Measurements from ENCODE around the gene RGS3. TPM values are rescaled to one million over a fixed set of nuclear protein-coding genes. Genes with fewer than 3 reads are reported as not detected.
A peak's percentile ranks its signal among the peaks of the same experiment; 100 is the strongest.

RGS3 gene
- total and polyA plus RNA-seq, 7 donors: 26.9 to 50.7 (median 38.3) TPM

GRCh38 chr9:113562653-113563381 is 99.3 kb downstream of the RGS3 start:
- intact Hi-C loops (cut with DNase I): no loop called here
- TF ChIP-seq CTCF (IDR thresholded peaks at IDR 0.05) (no peak), POLR2A (IDR thresholded peaks at IDR 0.05) (no peak), EP300 (IDR thresholded peaks at IDR 0.05) (no peak), POLR2AphosphoS5 (IDR thresholded peaks at IDR 0.05) (no peak)
- Histone ChIP-seq H3K27me3 (no peaks in the 10 kb centered on the region), H3K4me1 (peaks cover 0 to 65% (median 57%) of the 10 kb centered on the region in 4 donors), H3K4me3 (no peak overlapping the region), H3K9me3 (no peaks in the 10 kb centered on the region), H3K27ac (peak overlapping the region in 3 of 4 donors; percentile 85 to 89 (median 87)), H3K36me3 (no peaks in the 10 kb centered on the region)
- DNase-seq: peak; percentile 52
- WGBS, 2 donors: 65 to 79% methylated on average over 2 of the region's 2 CpGs

DNA sequence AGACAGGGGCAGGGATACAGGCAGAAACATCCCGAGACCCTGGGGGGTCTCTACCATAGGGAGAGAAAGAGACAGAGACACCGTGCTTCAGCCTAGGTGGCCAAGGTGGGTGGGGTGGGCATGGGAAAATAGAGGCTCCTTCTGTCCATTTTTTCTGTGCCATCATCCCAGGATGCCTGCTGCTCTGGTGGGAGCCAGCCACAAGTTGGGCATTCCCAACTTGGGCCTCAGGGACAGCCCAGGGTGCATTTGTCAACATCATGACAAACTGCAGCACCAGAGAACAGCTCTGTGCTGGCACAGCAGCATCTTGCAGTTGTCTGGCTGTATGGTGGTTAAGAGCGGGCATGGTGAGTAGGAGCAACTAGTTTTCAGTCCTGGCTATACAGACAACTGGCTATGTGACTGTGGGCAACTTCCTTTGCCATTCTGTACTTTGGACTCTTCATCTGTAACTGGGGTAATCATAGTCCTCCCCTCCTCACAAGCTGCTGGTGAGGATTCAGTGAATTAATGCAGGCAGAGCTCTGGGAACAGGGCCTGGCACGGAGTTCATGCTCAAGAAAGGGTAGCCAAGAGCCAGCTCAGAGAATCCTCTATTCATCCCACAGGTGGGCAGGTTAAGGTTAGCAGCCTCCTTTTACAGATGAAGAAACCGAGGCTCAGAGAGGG is 100.4 kb downstream of the RGS3 start:
- Histone ChIP-seq H3K36me3 (no peaks in the 10 kb centered on the region), H3K4me1 (peaks cover 0 to 68% (median 60%) of the 10 kb centered on the region in 4 donors), H3K9me3 (no peaks in the 10 kb centered on the region), H3K27ac (peak overlapping the region; percentile 84 to 89 (median 86)), H3K27me3 (no peaks in the 10 kb centered on the region), H3K4me3 (no peak overlapping the region)
- DNase-seq: peak; percentile 48
- TF ChIP-seq CTCF (IDR thresholded peaks at IDR 0.05) (no peak), POLR2AphosphoS5 (IDR thresholded peaks at IDR 0.05) (no peak), POLR2A (IDR thresholded peaks at IDR 0.05) (no peak), EP300 (IDR thresholded peaks at IDR 0.05) (no peak)
- intact Hi-C loops (cut with DNase I): no loop called here
- 65 to 83% methylated on average over 5 of the region's 5 CpGs for WGBS, 2 donors

GRCh38 chr9:113564498-113565237 is 101.1 kb downstream of the RGS3 start:
- DNase-seq: peak; percentile 87
- no peaks in the 10 kb centered on the region for H3K9me3 ChIP-seq
- H3K4me3 ChIP-seq: peak overlapping the region; percentile 33 to 50 (median 48)
- intact Hi-C loops (cut with DNase I): loop anchor here (5.0 kb wide), 2 partner anchors 37 to 102 kb away; partner anchors contain the start of gene RGS3
- H3K4me1 ChIP-seq: peaks cover 0 to 68% (median 57%) of the 10 kb centered on the region in 4 donors
- H3K27ac ChIP-seq: peak overlapping the region; percentile 84 to 89 (median 86)
- no peak for TF ChIP-seq EP300 (IDR thresholded peaks at IDR 0.05)
- TF ChIP-seq CTCF (IDR thresholded peaks at IDR 0.05): no peak
- peak; percentile 39 to 77 (median 70) for TF ChIP-seq POLR2AphosphoS5 (IDR thresholded peaks at IDR 0.05)
- peak; percentile 52 to 62 for TF ChIP-seq POLR2A (IDR thresholded peaks at IDR 0.05)
- no peaks in the 10 kb centered on the region for H3K36me3 ChIP-seq
- 8 to 39% methylated on average over 20 of the region's 20 CpGs for WGBS, 2 donors
- H3K27me3 ChIP-seq: no peaks in the 10 kb centered on the region

DNA sequence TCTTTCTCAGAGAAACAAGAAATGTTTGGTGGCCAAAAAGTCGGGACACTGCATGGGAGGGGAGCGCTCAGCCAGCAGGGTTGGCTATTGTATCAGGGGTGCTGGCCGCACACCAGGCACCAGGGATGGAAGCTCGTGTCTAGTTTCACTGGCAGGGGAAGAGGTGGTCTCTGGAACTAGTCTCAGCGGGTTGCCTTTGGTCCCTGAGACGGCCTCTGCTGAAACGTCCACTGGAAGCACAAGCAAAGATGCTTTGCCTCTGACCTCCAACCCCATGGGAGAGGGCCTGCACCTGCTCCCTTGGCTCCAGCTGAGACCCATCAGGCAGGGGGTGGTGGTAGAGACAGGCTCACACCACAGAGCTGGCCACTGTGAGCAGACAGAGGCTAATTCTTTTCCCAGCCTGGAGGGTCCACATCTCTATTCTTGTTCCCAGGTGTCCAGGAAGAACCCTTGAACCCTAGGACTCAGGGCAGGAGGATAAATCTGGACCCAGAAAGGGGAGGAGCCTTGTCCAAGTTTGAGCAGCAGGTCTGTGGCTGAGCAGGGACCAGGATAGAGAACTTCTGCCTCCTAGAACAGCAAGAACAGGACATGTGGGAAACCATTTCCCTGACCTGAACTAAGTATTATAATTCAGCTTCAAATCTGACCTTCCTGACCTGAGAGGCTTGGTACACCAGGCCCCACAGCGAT is 102.6 kb downstream of the RGS3 start:
- peak overlapping the region; percentile 84 to 89 (median 86) for H3K27ac ChIP-seq
- H3K36me3 ChIP-seq: no peaks in the 10 kb centered on the region
- no peak for TF ChIP-seq CTCF (IDR thresholded peaks at IDR 0.05)
- no peak for TF ChIP-seq POLR2A (IDR thresholded peaks at IDR 0.05)
- TF ChIP-seq EP300 (IDR thresholded peaks at IDR 0.05): no peak
- TF ChIP-seq POLR2AphosphoS5 (IDR thresholded peaks at IDR 0.05): no peak
- peak overlapping the region; percentile 33 to 50 (median 48) for H3K4me3 ChIP-seq
- intact Hi-C loops (cut with DNase I): loop anchor here (5.0 kb wide), 2 partner anchors 39 to 104 kb away; partner anchors contain the start of gene RGS3
- no peaks in the 10 kb centered on the region for H3K9me3 ChIP-seq
- peak; percentile 64 for DNase-seq
- H3K4me1 ChIP-seq: peaks cover 0 to 79% (median 61%) of the 10 kb centered on the region in 4 donors
- no peaks in the 10 kb centered on the region for H3K27me3 ChIP-seq
- 71 to 75% methylated on average over 8 of the region's 8 CpGs for WGBS, 2 donors

Measured in sigmoid colon (tissue), 7 donors.